Fibroblast of lung (primary cell): ENCODE results near the gene FRMD1.

ENCODE experiments used
- CTCF ChIP-seq, 2 donors: IDR thresholded peaks in 1 of 2; conservative IDR thresholded peaks in 1 of 2; 1 replicate in 1 of 2; 2 replicates in 1 of 2; pipeline ENCODE4 v1.5.1; 2011 to 2012; ENCODE audit warnings: low read length in 2 of 2, control low read depth in 1 of 2, inconsistent platforms in 1 of 2, low read depth in 1 of 2, mild to moderate bottlenecking in 1 of 2
- EZH2 ChIP-seq: IDR thresholded peaks from 2 replicates; pipeline ENCODE4 v1.5.1; 2012; ENCODE audit warnings: low read length, control low read depth, mild to moderate bottlenecking; ENCODE audit errors: missing control alignments

- TF ChIP-seq CTCF (conservative IDR thresholded peaks at IDR 0.05 in 1 of 2, IDR thresholded peaks at IDR 0.05 in 1 of 2; ENCODE audit: low read depth in 1 of 2, low read length in 2 of 2) = no peak
- TF ChIP-seq EZH2 = no peak
Measured at GRCh38 chr6:168028181-168028580, 50.8 kb downstream of the FRMD1 start.
